ENCODE measurements around the gene SEZ6L2. TPM values are rescaled to one million over a fixed set of nuclear protein-coding genes. Genes with fewer than 3 reads are reported as not detected.

SEZ6L2 gene
- total and polyA plus RNA-seq, 2 of the 13 experiments (the other 11 are each of a cell fraction or from before 2014, with no cell fraction given) = 14.9 to 16.9 TPM

- no peak for TF ChIP-seq BCL3 (CRISPR knock-in tag; IDR thresholded peaks at IDR 0.05)
These were observed 30.8 kb downstream of the SEZ6L2 start (continued) for GRCh38 chr16:29868396-29869009.

- Histone ChIP-seq H3K4me3 (replicated peaks in 1 of 3; ENCODE audit: insufficient read depth in 1 of 3, low read depth in 2 of 3, low read length in 3 of 3) (peak overlapping the region; percentile 52 to 88 (median 85); a peak in 5 of 6 replicates), H3K9ac (ENCODE audit: insufficient read depth, low read depth, low read length) (peak overlapping the region; percentile 93), H3K4me1 (ENCODE audit: insufficient read depth, low read length) (peaks cover 37% of the 10 kb centered on the region), H2AFZ (ENCODE audit: low read length) (peak overlapping the region; percentile 24), H3K27me3 (ENCODE audit: control insufficient read depth in 1 of 2, insufficient read depth in 2 of 2, low read length in 2 of 2) (no peaks in the 10 kb centered on the region; a peak in 1 of 5 replicates), H3K79me2 (ENCODE audit: insufficient read depth, low read length) (peaks cover 13% of the 10 kb centered on the region), H3K27ac (ENCODE audit: extremely low read length, insufficient read depth, low read length) (no peak overlapping the region), H3K9me3 (ENCODE audit: low read length) (no peaks in the 10 kb centered on the region), H4K20me1 (ENCODE audit: insufficient read depth, low read length) (no peaks in the 10 kb centered on the region; the same call in 1 of the 2 replicates), H3K4me2 (ENCODE audit: low read depth, low read length) (peak overlapping the region; percentile 91), H3K36me3 (replicated peaks in 1 of 2; ENCODE audit: control insufficient read depth in 1 of 2, insufficient read depth in 2 of 2, low read length in 2 of 2) (peaks cover 3 to 13% of the 10 kb centered on the region in 2 experiments; a peak in 3 of 5 replicates)
- no peak for FAIRE-seq
- peak; percentile 22 for ATAC-seq
- POLR2A ChIA-PET = interaction anchor here (0.7 to 4.1 kb wide), 12 partner anchors 16 to 185 kb away, joined by 3 to 29 read pairs (median 7); partner anchors contain the start of genes ASPHD1, KCTD13, PAGR1 and QPRT
- no TSS peak for BruUV-seq (replicated peaks)
- TF ChIP-seq RARA (CRISPR knock-in tag; IDR thresholded peaks at IDR 0.05) (no peak), ZNF513 (CRISPR knock-in tag; conservative IDR thresholded peaks at IDR 0.05) (no peak), TEAD3 (CRISPR knock-in tag; optimal IDR thresholded peaks at IDR 0.05; ENCODE audit: borderline replicate concordance) (peak; percentile 75), ZBTB7A (CRISPR knock-in tag; IDR thresholded peaks at IDR 0.05) (0 out of 2 replicates have a peak, but pooled peaks have one; percentile 1), CTCF (CRISPR knock-in tag; IDR thresholded peaks at IDR 0.05) (0 out of 2 replicates have a peak, but pooled peaks have one; percentile 20)
- intact Hi-C loops (cut with micrococcal nuclease; ENCODE audit: unreplicated experiment) (loop anchor here (5.0 kb wide), 1 partner anchor 37 kb away; no protein-coding TSS in a partner anchor), in situ Hi-C loops (cut with HindIII; ENCODE audit: extremely low pct_ligation_motif_present, low pct_unique_long_range_greater_than_20kb) (loop anchor here (10.0 kb wide), 1 partner anchor 141 kb away; no protein-coding TSS in a partner anchor)
- CTCF ChIA-PET (ENCODE audit: low intra/inter-chr PET ratio, low total read pairs) = no interaction called here
- WGBS (ENCODE audit: low lambda C conversion rate) = 40% methylated on average over 9 of the region's 9 CpGs
- no peak for DNase-seq (ENCODE audit: low spot score)
These were observed 35.1 kb downstream of the SEZ6L2 start for GRCh38 chr16:29864205-29864604.

All from HepG2 (cell line).